Left renal cortex interstitium (tissue), 4 donors: ENCODE data around the gene KCNH1. TPM values are rescaled to one million over a fixed set of nuclear protein-coding genes. Genes with fewer than 3 reads are reported as not detected.

Source experiments
- DNase-seq, 4 donors: peaks; one replicate each; pipeline ENCODE4 v3.0.0-alpha.2; 2013; ENCODE audit warnings: low read depth in 4 of 4, low spot score in 2 of 4, missing footprints in 1 of 4
- polyA plus RNA-seq, 4 donors: library from polyadenylated mRNA; unstranded; fragments of 120-200 nt; gene quantifications; one replicate each; pipeline ENCODE4 v1.2.1, GENCODE V29; 2013; ENCODE audit not compliant: insufficient read length in 4 of 4

Gene KCNH1
- polyA plus RNA-seq, 4 donors, result 0.24 to 0.33 (median 0.31) TPM

DNA sequence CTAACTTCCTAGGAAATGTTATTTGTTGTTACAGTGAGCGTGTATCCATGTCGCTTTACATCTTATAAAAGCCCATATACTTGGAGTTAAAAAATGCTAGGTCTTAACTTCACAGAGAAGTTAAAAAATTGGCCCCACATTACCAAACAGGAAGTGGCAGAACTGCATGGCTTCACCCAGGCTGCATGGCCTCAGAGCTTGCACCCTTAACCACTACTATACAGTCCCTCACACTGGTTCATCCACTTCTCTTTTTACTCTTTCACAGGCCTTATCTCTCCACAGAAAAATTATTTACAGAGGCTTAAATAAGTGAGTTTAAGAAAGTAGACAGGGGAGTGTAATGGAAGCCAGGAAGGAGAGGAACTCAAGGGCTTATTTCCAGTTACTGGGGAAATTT, 402.8 kb downstream of the KCNH1 start:
- no peak for DNase-seq

DNA sequence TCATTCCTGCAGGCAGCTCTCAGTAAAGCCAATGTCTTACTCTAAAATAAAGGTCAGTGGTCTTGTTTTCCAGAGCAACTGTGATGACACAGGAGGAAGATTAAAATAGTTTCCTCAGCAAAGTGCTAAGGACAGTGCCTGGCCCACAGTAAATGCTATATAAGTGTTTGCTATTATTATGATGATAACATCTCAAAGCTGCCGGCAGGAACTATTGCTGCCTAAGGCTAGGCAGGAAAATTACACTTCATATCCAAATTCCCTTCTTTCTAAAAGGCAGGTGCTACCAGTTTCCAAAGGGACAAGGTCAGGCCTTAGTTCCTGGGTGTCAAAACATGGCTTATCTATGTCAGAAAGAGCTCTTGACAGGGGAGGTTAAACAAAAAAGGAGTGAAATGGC, 403.9 kb downstream of the KCNH1 start:
- DNase-seq, result no peak

DNA sequence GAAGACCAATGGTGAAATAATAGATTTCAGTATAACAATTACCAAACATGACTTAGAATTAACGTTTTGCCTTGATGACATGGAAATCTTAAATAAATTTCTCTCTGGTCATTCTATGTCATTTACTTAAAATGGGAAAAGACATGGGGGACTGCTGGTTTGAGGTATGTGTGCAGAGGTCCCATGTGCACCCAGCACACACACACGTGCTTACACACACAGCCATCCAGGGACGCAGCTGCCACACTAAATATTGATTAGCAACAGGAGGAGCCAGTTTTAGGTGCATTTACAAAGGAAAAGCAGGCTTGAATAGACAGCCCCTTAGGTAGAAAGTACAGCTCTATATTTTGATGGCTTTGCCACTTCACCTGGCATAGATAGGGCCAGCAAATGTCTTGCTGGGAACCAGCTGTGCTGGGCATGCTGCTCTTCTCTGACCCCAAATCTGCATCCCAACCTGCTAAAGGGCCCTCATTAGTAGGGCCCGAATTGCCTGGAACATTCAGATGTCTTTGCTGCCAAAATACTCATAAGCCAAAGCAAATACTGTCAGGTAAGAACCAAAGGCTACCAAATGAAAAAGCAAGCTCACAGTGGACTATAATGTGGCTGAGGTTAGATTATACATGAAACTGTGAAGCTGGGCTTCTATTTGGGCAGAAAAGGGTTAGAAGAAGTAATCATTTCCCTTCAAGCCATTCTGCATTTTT, 405.4 kb downstream of the KCNH1 start:
- no peak for DNase-seq

DNA sequence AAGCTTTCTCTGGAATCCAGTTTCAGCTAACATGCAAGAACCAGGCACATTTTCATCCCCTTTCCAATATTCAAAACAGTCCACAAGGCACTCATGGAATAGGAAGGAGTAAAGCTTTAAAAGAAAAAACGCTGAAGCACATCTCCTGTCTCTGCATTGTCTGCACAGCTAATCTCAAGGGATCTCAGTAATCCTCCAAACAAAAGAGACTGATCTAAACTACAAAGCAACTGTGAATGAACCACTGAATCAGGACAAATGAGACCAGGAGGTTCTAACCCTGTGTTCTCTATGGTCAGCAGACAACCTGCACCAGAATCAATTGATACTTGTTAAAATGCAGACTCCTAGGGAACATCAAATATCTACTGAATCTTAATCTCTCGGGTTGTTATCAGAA, 406.2 kb downstream of the KCNH1 start:
- DNase-seq, result no peak

DNA sequence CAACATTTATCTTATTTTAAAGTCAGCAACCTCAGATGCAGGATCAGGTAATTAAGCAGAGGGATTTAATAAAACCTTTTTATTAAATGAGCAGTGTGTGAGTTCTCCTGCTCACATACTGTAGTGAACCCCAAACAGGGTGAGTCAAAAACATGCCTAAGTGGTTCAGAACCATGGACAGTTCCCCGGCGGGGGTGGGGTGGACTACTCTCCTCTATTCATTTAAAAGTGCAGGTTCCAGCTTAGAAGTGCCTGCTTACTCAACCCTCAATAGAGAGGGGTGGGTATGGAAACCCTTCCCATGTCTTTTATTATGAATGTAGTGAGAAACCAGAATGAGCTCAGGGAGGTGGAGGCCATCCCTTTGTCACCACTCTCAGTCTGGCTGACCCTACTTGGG, 407.3 kb downstream of the KCNH1 start:
- peak; percentile 19 to 56 (median 31) for DNase-seq

DNA sequence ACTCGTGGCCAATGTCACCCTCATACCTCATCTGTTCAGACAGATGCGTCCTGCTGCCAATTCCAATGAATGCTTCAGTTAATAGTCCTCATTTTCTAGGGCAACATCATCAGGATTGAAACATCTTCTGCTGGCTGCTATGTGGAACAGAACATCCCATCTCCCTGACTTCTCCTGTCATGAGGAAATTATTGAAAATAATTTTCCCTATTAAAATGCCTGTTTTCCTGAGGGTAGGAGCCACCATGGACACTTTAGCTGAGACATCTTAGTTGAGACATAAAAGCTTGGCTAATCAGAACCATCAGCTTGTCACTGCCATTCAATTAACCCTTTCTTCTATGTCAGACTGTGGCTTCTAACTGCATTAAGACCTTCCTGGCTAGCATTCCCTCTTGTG, 409.2 kb downstream of the KCNH1 start:
- DNase-seq, result no peak

DNA sequence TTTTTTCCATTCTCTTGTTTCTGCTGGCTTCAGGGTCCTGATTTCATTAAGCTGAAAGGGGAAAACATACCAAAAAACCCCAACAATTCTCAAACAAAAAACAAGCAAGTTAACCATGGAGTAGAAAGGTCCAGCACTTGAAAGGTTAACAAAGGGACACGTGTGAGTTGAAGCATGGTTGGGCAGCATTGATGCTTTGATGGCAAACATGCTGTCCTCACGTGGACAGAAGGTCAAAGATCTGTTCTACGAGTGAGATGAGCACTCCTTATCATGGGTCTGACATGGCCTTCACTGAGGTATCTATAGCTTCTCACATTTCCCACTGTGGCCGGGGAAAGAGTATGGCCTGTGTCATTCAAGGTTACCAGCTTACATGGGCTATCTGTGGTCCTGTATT, 410.3 kb downstream of the KCNH1 start:
- DNase-seq, result no peak

DNA sequence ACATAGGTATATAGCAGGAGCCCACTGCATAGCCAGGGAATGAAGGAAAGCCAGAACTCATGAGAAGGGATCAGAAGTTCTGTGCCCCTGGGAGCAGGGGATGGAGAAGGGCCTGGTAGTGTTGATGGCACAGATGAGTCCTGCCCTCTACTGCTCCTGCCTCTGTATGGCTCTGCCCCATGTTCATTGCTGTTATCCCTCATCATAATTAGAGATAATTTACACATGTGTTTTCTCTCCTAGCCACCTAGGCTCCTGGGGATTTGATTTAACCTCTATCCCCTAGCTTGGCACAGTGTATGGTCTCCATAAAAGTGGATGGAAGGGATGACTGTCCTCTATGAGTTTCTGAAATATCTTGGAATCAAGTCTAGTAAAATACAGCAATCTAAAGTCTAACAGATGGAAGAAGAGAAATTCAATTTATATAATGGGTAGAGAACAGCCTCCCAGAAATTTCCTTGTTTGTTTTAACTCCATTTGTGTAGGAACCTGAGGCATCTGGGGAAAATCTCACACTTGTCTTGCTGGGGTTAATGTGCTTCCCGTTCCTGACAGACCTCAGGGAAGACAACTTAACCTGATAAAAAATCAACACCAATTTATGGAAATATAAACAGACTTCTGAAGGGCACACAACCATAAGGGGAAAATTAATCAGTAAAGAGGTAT, 411.4 kb downstream of the KCNH1 start:
- DNase-seq, result no peak

DNA sequence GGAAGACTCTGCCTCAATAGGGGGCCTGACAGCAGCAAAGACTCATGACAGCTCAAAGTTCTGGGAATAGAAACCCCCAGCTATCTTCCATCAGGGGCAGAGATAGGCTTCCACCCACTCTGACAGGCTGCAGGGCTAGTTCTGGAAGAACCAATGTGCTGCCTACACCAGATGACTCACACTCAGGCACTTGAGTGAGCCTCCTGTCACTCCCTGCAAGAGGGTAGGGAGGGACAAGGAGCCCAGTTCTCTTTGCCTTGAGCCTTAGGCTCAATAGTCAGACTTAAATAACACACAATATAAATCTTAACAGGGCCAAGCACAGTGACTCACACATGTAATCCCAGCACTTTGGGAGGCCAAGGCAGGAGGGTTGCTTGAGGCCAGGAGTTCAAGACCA, 418.9 kb downstream of the KCNH1 start:
- no peak for DNase-seq

DNA sequence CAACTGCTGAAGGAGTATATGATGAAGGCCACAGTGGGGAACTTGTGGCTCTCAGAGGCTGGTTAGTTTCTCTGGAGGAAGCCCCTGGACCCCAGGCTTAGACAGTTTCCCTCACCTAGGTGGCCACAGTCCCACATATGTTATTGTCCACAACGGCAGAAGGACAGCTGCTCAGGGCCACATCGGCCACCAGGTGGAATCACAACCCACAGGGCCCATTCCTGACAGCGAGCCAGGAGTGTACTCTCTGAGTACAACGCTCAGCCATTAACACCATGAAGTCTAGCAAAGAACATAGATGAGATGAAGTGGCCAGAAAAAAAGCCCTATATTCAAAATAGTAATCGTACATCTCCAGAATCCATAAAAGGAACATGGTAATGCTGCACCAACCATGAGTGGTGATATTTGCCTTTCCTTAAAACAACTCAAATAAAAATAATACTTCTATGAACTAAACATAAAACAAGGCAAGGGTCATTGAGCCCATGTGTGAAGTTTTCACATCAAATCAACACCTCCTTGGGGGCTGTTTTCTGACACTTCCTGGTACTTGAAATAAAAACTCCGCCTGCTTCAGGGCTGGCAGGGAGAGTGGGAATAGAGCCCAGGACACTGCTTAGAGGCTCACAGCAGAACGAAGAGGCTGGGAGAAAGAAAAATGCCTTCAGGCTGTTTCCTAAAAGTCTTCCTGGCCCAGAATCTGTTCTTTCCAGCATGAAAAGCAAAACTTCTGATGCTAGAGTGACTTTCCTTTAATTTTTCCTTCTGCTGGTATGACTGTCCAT, 421.9 kb downstream of the KCNH1 start:
- no peak for DNase-seq

DNA sequence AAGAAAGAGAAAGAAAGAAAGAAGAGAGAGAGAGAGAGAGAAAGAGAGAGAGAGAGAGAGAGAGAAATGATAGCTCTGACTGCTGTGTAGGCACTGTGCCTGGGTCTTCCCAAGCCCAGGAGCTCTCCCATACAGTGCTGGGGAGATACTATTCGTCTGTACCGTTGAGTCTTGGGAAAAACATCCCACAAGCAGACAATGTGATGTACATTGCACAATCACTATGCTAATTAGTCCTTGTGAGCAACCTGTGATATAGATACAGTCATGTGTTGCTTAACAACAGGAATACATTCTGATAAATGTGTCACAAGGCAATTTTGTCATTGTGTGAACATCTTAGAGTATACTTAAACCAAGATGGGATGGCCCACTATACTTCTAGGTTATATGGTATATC, 424.2 kb downstream of the KCNH1 start:
- no peak for DNase-seq

DNA sequence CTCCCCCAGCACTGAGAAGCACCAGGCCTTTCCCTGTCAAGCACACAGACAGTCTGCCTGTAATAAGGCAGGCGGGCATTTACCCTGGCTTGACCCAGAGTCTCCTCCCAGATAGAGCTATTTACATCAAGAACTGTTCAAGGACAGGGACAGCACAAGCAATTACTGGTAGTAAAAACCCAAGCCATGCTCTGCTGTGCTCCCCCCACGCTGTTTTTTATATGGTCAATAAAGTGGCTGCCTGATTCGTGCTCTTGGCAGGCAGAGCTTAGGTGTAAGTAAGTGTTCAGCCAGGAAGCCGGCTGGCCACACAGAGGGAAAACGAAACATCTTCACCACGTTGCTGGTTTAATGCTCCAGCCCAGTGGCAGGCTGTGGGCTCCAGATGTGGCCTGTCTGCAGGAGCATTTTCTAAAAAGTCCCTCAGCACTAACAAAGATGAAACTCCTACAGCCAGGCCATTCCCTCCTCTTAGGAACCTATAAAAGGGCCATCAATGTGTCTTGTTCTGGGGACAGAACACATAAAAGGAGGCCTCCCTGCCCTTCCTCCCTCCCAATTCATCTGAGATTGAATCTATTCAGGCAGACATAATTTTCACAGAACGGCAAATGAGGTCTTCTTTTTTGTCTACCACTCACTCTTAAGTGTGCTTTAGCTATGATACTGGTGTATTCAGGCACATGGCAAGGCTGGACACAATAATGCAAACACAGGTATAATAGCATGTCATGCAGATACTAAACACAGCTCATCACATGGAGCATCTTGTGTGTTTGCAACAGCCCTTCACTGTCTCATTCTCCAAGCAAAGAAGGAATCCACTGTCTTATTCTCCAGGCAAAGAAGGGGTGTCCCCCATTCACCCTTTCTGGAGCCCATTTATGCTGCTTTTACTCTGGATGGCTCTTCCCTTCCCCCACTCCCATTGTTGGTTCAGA, 426.4 kb downstream of the KCNH1 start:
- DNase-seq, result no peak

DNA sequence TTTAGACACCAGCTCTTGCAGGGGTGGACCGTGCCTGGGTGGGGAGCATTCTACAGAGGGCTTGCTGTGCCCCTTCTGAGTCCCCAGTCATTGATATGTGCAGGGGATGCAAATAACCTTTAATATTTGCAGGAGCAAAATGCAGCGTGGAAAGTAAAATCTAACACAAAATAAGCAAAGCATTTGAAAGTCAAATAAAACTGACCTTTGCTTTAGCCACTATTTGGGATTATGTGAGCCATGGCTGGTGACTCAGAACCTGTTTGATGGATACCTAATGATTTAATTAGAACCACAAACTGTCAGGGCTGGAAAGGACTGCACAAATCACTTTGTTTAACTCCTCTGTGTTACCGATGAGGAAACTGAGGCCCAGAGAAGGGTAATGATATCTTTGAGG, 427.7 kb downstream of the KCNH1 start:
- no peak for DNase-seq

DNA sequence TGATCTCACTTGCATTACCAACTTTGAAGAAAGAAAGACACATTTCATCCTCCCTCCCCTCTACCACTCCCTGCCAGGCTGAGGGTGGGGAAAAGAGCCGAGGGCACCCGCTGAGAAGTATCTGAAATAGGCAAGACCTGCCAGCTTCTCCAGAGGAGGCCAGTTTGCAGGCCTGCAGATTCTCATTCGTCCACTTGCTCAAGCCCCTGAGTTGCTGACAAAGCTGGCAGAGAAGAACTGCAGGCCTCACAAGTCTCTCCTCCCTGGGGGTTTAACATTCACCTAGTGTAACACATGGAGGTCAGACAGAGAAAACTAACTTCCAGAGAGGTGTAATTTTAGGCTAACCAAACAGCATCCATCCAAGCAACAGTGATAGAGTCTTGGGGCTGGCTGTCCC, 428.9 kb downstream of the KCNH1 start:
- DNase-seq, result no peak

DNA sequence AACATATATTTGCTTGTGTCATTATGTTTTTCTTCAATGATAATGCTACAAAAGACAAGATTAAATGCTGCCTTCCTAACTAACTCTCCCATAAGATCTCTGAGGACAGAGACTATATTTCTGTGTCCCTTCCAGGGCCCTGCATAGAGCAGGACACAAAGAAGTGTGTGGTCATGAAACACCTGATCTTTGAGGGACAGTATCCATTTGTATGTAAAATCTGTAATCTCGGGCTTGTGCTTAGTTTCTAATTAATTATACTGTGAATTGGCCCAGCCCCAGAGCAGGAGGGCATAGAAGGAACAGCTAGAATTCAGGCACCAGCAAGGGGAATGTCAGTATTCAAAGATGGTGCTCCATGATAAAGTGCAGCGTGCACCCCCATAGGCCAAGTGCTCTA, 430.4 kb downstream of the KCNH1 start:
- no peak for DNase-seq

DNA sequence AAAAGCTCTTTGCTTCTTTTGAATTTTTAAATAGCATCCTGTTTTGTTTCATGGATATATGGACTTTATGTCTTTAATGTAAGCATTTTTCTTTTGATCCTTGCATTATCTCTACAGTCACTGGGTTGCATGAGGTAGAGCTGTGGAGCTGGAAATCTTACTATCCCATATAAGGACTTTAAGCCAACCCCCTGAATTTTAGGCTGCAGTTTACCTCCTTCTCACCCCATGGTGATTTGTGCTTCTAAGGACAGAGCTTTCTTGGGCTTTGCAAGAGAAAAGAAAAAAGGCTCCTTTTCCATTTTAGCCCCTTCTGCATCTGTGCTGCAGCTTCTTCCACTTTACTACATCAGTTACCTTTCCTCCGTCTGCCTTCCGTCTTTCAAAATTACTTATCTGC, 431.4 kb downstream of the KCNH1 start:
- no peak for DNase-seq

DNA sequence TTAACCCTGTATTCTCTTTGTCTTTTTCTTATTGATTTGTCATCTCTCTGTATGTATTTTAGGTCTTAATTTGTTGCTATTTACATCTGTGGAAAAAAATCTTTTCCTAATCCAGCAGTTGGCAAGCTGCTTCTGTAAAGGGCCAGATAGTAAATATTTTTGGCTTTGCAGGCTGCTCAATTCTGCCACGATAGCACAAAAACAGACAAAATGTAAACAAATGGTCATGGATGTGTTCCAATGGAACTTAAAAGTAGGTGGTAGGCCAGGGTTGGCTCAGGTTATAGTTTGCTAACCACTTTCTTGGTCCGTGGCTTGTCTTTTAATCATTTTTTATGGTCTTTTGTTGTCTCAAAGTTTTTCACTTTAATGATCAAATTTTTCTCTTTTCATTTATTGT, 433.4 kb downstream of the KCNH1 start:
- no peak for DNase-seq

DNA sequence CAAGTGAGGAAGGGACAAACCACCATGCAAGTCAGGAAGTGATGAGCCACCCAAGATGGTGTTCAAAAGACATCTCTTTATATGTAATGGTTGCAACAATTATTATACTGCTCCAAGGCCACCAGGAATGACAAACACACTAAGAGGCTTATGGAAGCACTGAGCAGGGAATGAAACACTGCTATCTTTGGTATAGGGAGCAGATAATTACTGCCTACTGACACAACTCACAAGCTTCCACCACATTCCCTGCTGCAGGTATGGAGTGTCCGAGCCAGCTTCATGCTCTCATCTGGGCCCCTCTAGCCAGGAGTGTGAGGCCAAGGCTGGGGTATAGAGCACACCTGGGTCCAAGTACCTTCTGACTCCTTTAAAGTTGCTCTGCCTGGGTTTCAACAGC, 433.9 kb downstream of the KCNH1 start:
- DNase-seq, result no peak

DNA sequence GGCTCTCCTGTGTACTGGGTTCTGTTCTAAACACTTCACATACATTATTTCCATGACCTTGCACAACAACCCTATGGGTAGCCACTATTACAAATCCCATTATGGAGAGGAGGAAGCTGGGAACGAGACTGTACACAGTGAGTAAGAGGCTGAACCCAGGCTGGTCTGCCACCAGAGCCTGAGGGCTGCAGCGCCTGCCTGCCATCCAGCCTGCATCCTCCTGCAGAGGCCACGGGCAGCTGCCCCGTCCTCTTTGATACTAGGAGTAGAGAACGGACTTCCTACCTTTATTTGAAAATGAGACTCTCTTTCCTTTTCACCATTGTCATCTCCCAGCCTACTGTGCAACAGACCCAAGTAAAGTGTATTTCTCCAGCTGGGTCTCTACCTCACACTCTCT, 435.3 kb downstream of the KCNH1 start:
- DNase-seq, result no peak

DNA sequence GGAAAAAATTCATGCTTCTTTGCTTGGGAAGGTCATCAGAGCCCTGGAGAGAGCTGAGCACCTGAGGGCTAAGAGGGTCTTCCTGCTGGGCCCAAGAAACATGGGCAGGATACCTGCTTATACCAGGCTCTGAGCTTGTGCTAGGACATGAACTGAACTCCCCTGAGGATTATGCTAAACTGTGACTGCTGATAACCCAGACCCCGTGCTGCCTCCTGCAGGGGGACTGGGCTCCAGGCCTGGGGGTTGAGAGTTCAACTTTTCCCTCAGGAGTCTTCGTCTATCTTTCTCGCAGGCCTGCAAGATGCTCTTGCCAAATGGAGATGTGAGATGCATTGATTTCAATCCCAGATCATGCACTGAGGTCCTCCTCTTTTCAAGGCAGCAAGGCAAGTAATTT, 436.8 kb downstream of the KCNH1 start:
- no peak for DNase-seq

DNA sequence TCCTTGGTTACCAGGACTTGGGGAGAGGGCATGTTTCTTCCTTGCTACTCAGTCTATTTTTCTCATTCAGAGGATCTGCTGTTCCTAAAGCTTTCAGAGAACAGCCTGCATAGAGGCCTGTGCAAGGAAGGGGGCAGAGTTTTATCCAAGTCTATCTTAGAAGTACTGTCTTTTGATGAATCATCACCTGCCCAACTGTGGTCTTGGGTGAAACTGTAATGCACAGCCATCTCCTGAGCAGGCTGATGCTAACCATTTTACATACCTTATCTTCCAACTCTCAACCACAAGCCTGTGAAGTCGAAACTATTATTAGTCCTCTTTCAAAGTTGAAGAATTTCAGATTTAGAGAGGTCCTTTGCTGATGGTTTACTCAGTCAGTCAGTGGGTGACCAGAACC, 437.2 kb downstream of the KCNH1 start:
- DNase-seq, result no peak
